Lung (tissue), 12 donors: ENCODE measurements around the gene PRKCE. TPM values are rescaled to one million over a fixed set of nuclear protein-coding genes. Genes with fewer than 3 reads are reported as not detected.

Source experiments
- ATAC-seq: fragments of 200-7000 bp; cut with Tn5 transposase; one replicate; pipeline ENCODE4 v1.9.1; 2020; ENCODE audit warnings: moderate number of reproducible peaks; ENCODE audit not compliant: insufficient read depth, low FRiP score
- DNase-seq, 3 donors: peaks; one replicate each; pipeline ENCODE4 v3.0.0-alpha.2; 2013 to 2017
- H3K27ac ChIP-seq, 2 donors: one replicate each; pipeline ENCODE4 v1.5.1; 2013; ENCODE audit warnings: mild to moderate bottlenecking in 2 of 2, moderate library complexity in 2 of 2, control low read depth in 1 of 2, inconsistent platforms in 1 of 2, low read depth in 1 of 2, low read length in 1 of 2
- H3K27me3 ChIP-seq, 3 donors: one replicate each; pipeline ENCODE4 v1.5.1; 2013; ENCODE audit warnings: low read length in 2 of 3; ENCODE audit not compliant: control insufficient read depth in 3 of 3, insufficient read depth in 3 of 3
- H3K36me3 ChIP-seq, 4 donors: one replicate each; pipeline ENCODE4 v1.5.1; 2013; ENCODE audit warnings: low read length in 4 of 4, mild to moderate bottlenecking in 1 of 4, moderate library complexity in 1 of 4; ENCODE audit not compliant: control insufficient read depth in 4 of 4, insufficient read depth in 4 of 4
- H3K4me1 ChIP-seq, 5 donors: one replicate each; pipeline ENCODE4 v1.5.1; 2013; ENCODE audit warnings: low read length in 5 of 5, mild to moderate bottlenecking in 2 of 5, moderate library complexity in 1 of 5; ENCODE audit not compliant: control insufficient read depth in 5 of 5, insufficient read depth in 5 of 5
- H3K4me3 ChIP-seq: one replicate; pipeline ENCODE4 v1.5.1; 2013; ENCODE audit warnings: mild to moderate bottlenecking, control low read depth, moderate library complexity
- H3K9ac ChIP-seq, 2 donors: one replicate each; pipeline ENCODE4 v1.5.1; 2013; ENCODE audit warnings: low read length in 2 of 2, control low read depth in 1 of 2; ENCODE audit not compliant: insufficient read depth in 1 of 2
- H3K9me3 ChIP-seq, 4 donors: one replicate each; pipeline ENCODE4 v1.5.1; 2013; ENCODE audit warnings: low read length in 3 of 4, mild to moderate bottlenecking in 1 of 4, moderate library complexity in 1 of 4; ENCODE audit not compliant: control insufficient read depth in 4 of 4, insufficient read depth in 3 of 4
- CTCF ChIP-seq: IDR thresholded peaks from 2 replicates; pipeline ENCODE4 v1.5.1; 2012; ENCODE audit warnings: mild to moderate bottlenecking; ENCODE audit errors: control extremely low read depth, extremely low read depth
- WGBS, 2 donors: extraction: QIAGEN DNeasy Blood & Tissue Kit; methylation state at CpG; one replicate each; pipeline ENCODE4 v1.1.7; 2013; 5-methylcytosine and 5-hydroxymethylcytosine counted together
- polyA plus RNA-seq, 2 donors: library from polyadenylated mRNA; stranded (reverse); fragments of 200-250 nt; gene quantifications; one replicate each; pipeline ENCODE4 v1.2.1, GENCODE V29; 2013
- total RNA-seq, 2 donors: library from RNA; depleted of rRNA in 1 of 2; stranded (reverse); fragments of >200 nt in 1 of 2; gene quantifications; one replicate each; pipeline ENCODE4 v1.2.1, GENCODE V29; 2014 to 2021
- donor health status: control.
- donor health status: control.
- donor health status: Bipolar disorder and iron deficiency.
- donor health status: healthy.
- donor health status: DM: yes; HTN: yes; CAD: no.

The PRKCE gene
- total and polyA plus RNA-seq, 4 donors: 12.5 to 82.2 (median 32.1) TPM

GRCh38 chr2:45700407-45701013 is 49.0 kb downstream of the PRKCE start:
- no peak for TF ChIP-seq CTCF

GRCh38 chr2:45705233-45705632 is 53.8 kb downstream of the PRKCE start:
- WGBS, 2 donors: 75 to 78% methylated on average over 5 of the region's 5 CpGs
- no peak overlapping the region for H3K9ac ChIP-seq
- no peak overlapping the region for H3K4me3 ChIP-seq
- H3K27me3 ChIP-seq: no peaks in the 10 kb centered on the region
- no peak for DNase-seq
- H3K36me3 ChIP-seq: no peaks in the 10 kb centered on the region
- H3K4me1 ChIP-seq: peaks cover 0 to 22% (median 0%) of the 10 kb centered on the region in 5 donors
- no peak for ATAC-seq
- no peak overlapping the region for H3K27ac ChIP-seq
- peaks cover 0 to 5% (median 0%) of the 10 kb centered on the region in 4 donors for H3K9me3 ChIP-seq
- no peak for TF ChIP-seq CTCF

More at GRCh38 chr2:45700407-45701013, 49.0 kb downstream of the PRKCE start:
- WGBS, 2 donors: 76 to 83% methylated on average over 10 of the region's 10 CpGs
- ATAC-seq (no peak), DNase-seq (no peak)
- Histone ChIP-seq H3K9me3 (no peaks in the 10 kb centered on the region), H3K27me3 (no peaks in the 10 kb centered on the region), H3K4me1 (peaks cover 0 to 12% (median 8%) of the 10 kb centered on the region in 5 donors), H3K27ac (no peak overlapping the region), H3K9ac (no peak overlapping the region), H3K4me3 (no peak overlapping the region), H3K36me3 (no peaks in the 10 kb centered on the region)

DNA sequence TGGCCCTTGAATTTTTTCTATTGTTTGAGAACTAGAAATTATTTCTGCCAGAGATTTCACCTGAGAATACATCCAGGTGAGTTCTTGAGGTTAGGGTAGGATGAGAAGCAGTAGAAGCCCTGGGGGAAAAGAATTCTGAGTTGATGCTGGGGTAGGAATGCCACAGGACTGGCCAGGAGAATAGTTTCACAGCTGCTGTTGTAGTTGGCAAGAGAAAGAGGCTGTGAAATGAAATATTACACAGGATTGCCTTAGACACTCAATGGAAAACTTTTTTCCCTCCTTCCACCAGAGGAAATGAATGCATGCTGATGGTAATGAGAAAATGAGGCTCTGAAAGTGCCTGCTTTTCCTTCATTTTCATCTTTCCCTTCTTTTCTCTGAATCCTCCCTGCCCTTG is 54.6 kb downstream of the PRKCE start:
- H3K27me3 ChIP-seq: no peaks in the 10 kb centered on the region
- TF ChIP-seq CTCF: no peak
- DNase-seq (peak in 1 of 3 donors; percentile 36), ATAC-seq (no peak)
- no peak overlapping the region for H3K9ac ChIP-seq
- no peaks in the 10 kb centered on the region for H3K36me3 ChIP-seq
- H3K9me3 ChIP-seq: peaks cover 0 to 5% (median 0%) of the 10 kb centered on the region in 4 donors
- peaks cover 0 to 20% (median 0%) of the 10 kb centered on the region in 5 donors for H3K4me1 ChIP-seq
- no peak overlapping the region for H3K27ac ChIP-seq
- H3K4me3 ChIP-seq: no peak overlapping the region

DNA sequence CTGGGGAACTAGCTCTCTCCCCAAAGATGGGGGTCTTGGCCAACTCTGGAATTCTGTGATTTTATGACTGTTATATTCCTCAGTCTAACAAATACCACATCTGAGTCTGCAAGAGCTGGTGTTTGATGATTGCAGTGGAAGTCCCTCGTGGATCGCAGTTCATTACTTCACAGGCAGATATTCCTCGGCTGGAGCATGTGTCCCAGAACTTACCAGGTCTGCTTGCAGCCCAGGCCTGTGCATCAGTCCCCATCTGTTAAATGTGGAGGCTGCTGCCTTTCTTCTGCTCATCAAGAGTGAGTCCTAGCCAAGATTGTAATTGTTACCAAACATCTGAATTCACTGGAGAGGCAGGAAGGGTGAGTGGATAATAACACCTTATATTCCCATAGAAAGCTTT is 55.5 kb downstream of the PRKCE start:
- Histone ChIP-seq H3K36me3 (no peaks in the 10 kb centered on the region), H3K4me1 (peaks cover 0 to 20% (median 0%) of the 10 kb centered on the region in 5 donors), H3K4me3 (no peak overlapping the region), H3K27me3 (no peaks in the 10 kb centered on the region), H3K9ac (no peak overlapping the region), H3K27ac (no peak overlapping the region), H3K9me3 (peaks cover 0 to 5% (median 0%) of the 10 kb centered on the region in 4 donors)
- WGBS, 2 donors: 91 to 92% methylated on average over 3 of the region's 3 CpGs
- TF ChIP-seq CTCF: no peak
- ATAC-seq (no peak), DNase-seq (no peak)
